GM21737 (cell line): ENCODE measurements around the gene DENND5B.
"Not testable (repeated sequence)": the region's sequence is repeated elsewhere in the genome, so short reads cannot be mapped to it uniquely, and the experiment has no call there.

Experiments used
- ATAC-seq: cut with Tn5 transposase; IDR thresholded peaks from one replicate; pipeline ENCODE4 v1.9.1; 2021; ENCODE audit warnings: mild to moderate bottlenecking, moderate library complexity; ENCODE audit not compliant: unreplicated experiment

DENND5B gene

DNA sequence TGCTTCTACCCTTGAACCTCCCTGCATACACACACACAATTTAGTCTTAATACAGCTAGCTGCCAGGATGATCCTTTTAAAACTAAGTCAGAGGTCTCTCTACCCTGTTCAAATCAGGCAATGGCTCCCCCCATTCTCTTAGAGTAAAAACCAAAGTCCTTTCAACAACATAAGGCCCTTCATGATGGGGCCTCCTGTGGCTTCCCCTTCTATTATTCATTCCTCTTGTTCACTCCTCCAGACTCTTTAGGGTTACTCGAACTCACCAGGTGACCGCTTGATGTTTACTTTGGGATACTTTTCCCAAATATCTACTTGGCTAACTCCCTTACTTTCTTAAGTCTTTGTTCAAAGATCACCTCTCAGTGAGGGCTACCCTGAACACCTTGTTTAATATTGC lies 30.4 kb downstream of the DENND5B start:
- no peak for ATAC-seq

DNA sequence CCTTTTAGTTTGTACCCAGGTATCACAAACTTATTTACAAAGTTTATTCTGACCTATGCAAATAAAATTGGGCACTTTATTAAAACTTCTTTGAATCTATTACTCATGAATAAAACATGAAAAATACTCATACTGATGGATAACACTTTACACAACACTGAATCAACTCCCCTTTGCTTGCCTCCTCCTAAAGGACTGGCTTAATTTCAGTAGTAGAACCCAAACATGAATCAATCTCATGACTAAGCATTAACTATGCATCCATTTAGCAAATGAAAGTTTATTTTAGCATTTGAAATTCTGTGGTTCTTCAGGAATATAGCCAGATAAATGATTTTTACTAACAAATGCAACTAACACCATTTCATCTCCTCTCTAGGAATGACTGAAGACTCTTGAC lies 32.4 kb downstream of the DENND5B start:
- ATAC-seq, result no peak

DNA sequence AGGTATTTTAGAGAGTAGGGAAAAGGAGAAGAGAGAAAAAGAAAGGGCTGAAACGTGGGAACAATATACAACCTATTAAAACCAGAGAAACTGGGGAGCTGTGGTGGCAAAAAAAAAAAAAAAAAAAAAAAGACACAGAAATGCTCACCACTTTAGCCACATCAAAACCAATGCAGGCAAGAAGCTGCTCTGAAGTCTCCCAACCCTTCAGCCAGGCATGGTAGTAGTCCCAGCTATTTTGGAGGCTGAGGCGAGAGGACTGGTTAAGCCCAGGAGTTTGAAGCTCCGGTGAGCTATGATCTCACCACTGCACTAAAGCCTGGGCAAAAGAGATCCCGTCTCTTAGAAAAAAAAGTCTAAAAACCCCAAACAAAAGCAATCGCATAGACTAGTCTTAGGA lies 33.2 kb downstream of the DENND5B start:
- ATAC-seq, result no peak

DNA sequence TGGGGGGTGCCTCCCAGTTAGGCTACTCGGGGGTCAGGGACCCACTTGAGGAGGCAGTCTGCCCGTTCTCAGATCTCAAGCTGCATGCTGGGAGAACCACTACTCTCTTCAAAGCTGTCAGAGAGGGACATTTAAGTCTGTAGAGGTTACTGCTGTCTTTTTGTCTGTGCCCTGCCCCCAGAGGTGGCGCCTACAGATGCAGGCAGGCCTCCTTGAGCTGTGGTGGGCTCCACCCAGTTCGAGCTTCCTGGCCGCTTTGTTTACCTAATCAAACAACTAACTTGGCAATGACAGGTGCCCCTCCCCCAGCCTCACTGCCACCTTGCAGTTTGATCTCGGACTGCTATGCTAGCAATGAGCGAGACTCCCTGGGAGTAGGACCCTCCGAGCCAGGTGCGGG lies 35.5 kb downstream of the DENND5B start:
- not testable (repeated sequence) for ATAC-seq

DNA sequence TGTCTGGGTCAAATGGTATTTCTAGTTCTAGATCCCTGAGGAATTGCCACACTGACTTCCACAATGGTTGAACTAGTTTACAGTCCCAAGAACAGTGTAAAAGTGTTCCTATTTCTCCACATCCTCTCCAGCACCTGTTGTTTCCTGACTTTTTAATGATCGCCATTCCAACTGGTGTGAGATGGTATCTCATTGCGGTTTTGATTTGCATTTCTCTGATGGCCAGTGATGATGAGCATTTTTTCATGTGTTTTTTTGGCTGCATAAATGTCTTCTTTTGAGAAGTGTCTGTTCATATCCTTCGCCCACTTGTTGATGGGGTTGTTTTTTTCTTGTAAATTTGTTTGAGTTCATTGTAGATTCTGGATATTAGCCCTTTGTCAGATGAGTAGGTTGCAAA lies 40.3 kb downstream of the DENND5B start:
- not testable (repeated sequence) for ATAC-seq

DNA sequence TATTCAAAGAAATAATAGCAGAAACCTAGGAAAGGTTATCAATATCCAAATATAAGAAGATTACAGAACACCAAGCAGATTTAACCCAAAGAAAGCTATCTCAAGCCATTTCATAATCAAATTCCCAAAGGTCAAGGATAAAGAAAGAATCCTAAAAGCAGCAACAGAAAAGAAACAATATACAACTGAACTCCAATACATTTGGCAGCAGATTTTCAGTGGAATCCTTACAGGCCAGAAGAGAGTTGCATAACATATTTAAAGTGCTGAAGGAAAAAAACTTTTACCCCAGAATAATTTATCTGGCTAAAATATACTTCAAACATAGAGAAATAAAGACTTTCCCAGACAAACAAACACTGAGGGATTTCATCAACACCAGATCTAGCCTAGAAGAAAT lies 54.3 kb downstream of the DENND5B start:
- ATAC-seq, result no peak

DNA sequence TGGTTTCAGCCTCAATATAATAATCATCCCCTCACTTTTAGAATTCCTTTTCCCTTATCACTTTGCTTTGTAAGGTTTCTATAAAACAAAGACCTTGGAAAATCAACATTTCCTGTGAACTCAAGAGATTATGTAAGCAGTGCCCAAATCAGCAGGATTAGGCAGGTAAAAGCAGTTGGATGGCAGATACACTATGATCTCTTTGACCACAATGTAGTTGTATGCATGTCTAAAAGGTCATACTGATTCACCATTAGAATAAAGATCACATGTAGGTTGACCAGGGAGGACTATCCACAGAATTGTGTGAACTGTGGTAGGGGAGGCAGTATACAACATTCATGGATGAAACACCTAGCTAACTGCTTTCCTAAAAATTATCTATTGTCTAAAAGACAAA lies 57.5 kb downstream of the DENND5B start:
- ATAC-seq, result no peak

DNA sequence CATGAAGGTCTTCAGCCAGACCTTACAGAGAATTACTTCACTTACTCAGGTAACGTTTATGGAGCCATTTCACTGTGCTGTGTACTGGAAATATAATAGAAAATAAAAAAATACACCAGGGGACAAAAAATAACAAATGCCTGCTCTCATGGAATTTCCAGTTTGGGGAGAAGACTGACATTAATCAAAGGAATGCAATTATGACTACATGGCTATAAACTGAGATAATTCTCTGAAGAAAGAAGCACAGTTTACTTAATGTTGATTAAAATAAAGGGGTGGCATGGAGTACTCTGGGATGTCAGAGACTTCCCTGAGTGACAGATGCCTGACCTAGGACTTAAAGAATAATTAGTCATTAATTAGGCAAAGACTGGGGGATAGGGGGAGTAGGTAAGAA lies 59.0 kb downstream of the DENND5B start:
- no peak for ATAC-seq

DNA sequence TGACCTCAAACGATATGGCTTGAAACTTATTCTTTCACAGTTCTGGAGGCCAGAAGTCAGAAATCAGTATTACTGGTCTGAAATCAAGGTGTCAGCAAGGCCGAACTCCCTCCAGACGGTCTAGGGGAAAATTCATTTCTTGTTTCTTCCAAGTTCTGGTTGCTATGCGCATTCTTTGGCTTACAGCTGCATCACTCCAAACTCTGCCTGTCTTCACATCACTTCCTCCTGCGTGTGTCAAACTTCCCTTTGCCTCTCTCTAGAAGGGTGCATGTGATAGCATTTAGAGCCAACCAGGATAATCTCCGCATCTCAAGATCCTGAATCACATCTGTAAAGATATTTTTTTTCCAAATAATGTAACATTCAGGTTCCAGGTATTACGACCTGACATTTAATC lies 62.8 kb downstream of the DENND5B start:
- no peak for ATAC-seq

DNA sequence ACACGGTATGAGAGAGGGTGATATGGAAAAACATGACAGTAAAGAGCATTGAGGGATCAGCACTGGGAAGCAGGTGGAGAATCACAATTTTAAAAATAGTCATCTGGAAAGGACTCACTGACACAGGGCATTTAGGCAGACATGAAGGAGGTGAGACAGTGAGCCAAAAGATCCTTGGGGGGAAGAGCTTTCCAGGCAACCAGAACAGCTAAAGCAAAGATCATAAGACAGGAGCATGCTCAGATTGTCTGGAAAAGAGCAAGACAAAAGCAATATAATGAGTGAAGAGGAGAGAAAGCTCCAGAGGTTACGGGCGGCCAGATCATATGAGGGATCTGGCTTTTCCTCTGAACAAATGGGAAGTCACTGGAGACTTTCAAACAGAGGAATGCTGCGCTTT lies 63.9 kb downstream of the DENND5B start:
- ATAC-seq, result no peak

DNA sequence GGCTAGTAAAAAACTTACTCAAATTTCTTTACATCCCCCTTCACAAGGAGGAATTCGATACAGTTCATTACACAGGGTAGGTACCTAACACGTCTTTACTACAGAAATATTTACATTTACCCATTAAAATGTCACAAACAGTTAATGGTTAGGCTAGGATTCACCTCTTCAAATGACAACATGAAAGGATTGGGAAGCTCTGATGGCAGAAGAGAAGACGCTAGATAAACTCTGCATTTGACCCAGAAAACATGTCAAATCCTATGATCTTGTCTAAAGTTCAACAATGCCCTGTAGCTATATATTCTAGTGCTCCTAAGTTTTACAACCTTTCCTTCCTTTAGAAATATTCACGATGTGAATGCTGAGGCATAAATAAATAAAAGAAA lies 64.8 kb downstream of the DENND5B start:
- ATAC-seq, result no peak

DNA sequence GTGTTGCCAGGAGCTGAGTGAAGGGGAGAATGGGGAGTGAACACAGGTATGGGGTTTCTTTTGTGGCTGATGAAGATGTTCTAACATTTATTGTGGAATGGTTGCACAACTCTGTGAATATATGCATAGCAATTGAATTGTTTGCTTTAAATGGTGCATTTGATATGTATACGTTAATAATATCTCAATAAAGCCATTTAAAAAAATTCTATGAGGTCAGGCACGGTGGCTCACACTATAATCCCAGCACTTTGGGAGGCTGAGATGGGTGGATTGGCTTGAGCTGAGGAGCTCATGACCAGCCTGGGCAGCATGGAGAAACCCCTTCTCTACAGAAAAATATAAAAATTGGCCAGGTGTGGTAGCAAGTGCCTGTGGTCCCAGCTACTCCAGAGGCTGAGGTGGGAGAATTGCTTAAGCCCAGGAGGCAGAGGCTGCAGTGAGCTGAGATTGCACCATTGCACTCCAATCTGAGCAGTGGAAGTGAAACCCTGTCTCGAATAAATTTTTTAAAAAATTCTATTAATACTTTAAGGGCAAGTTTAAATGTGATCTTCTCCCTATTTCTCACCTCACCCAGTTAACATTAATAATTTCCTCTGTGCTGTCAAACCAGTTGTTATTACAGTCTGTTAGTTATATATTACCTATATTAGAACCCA lies 65.3 kb downstream of the DENND5B start:
- ATAC-seq, result no peak

DNA sequence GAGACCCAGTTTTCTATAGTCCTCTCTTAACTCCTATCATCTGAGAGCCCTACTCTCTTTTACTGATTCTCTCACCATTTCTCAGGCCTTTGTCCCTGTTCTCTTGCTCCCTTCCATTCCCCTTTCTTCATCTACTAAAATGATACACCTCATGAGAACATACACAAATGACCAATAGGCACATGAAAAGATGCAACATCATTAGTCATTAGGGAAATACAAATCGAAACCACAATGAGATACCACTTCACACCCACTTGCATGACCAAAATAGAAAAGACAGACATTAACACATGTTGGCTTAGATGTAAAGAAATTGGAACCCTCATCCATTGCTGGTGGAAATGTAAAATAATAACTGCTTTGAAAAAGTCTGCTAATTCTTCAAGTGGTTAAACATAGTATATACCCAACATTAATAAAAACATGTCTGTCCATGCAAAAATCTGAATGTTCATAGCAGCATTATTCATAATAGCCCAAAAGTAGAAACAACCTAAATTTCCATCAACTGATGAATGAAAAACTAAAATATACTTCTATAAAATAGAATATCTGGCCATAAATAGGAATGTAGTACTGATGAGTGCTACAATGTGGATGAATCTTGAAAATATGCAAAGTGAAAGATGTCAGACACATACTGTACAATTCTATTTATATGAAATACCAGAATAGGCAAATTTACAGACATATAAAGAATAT lies 66.0 kb downstream of the DENND5B start:
- peak; percentile 75 for ATAC-seq

DNA sequence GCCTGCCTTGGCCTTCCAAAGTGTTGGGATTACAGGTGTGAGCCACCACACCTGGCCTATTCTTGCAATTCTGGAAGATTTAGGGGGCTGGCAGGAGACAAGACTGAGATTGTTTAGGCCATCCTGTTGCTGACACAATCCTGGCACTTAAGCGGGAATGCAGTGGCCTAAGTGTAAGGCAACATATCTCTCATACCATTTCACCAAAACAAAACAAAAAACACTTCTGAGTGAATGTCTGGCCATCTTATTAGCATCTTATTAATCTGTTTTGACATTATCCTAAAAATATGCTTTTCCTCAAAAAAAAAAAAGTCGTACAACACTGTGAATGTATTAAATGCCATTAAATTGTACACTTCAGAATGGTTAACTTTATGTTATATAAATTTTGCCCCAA lies 67.6 kb downstream of the DENND5B start:
- no peak for ATAC-seq

DNA sequence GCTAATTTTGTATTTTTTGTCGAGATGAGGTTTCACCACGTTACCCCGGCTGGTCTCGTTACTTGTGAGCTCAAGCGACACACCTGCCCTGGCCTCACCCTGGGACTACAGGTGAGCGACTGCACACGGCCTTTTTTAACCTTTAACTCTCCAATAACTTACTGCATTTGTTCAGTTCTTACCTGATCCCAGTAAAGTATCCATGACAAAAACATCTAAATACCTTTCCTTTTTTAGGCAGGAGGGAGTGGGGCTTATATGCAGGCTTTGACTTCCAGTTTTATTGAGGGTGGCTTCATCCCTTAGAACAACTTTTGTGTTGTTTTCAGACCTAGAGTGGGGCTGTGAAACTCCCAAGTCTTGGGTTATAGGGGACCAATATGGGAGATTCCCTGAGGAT lies 68.3 kb downstream of the DENND5B start:
- no peak for ATAC-seq

DNA sequence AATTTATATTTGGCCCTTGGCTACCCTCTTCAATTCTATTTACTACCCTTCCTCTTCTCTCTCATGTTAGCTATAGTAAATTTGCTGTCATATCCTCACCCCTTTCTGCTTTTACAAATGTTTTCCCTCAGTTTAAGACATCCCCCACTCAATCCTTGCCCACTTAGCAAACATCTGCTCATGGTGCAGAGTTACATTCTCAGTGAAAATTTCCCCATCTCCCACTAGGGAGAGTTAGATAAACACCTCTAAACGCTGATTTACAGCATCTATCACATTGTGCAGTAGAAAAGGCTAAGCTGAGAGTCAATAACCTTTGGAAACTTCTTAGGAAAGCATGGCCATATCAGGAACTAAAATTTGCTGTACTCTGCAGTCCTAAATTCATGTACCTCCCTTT lies 69.0 kb downstream of the DENND5B start:
- ATAC-seq, result no peak

DNA sequence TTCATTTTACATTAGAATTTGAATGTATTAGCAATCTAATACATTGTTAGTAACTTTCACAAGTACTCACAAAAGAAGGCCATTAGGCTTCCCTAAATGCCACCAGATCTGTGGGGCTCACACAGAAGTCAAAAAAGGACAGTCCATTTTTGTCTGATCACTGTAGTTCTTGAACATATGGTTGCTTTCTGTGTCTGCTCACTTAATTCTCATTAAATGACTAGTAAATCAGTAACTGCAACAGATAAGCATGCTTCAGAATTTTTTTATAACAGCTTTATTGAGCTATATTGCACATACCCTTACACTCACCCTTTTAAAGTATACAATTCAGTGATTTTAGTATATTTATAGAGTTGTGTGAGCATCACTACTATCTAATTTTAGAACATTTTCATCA lies 71.4 kb downstream of the DENND5B start:
- ATAC-seq, result no peak

DNA sequence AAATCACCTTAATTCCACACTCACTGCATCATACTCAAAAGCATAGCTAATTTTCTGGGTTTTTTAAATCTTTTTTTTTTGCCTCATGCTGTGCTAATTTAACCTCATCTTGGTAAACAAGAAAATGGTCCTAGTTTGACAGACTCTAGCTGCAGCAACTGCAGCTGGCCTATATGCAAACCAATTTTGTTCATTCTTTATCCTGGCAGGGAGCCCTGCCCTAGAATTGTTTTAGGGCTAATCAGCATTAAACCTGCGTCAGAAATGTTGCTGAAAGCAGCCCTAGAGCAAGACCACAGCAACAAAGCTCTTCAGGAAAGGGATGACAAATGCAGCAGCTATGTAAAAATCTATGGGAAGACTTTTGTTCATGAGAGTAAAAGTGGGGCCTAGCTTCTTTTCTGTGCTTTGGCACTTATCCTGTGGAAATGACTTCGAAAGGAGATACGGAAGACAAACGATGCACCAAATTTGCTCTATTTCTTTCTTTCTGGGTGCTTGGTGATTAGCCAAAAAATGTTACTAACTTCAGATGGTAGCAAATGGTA lies 72.2 kb downstream of the DENND5B start:
- ATAC-seq, result no peak

DNA sequence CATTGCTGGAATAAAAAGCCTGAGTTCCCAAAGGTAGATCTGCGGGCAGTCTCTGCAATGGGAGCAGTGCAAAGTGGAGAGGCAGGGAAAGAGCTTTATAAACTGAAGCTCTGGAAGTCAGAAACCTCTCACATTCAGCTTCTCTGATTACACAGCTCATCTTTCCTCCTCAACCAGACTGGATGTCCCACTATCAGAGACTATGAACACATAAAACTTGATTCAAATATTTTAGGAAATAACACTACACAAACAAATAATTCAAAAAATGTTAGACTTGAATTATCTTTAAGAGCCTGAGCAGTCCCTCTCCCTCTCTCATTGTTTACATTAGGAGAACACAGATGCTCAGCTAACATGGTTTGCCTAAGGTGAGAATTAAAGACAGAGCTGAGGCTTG lies 72.9 kb downstream of the DENND5B start:
- no peak for ATAC-seq

DNA sequence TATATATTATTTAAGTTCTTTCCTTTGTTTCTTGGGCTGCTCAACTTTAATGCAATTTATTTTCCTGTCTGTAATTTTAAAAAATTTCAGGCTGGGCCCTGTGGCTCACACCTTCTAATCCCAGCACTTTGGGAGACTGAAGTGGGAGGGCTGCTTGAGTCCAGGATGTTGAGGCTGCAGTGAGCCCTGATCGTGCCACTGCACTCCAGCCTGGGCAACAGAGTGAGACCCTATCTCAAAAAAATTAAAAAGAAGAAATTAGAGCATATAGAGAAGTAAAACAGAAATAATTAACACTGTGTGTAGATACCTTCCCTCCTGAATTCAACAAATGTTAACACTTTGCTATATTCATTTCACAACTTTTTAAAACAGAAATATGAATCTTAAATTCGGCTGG lies 74.2 kb downstream of the DENND5B start:
- no peak for ATAC-seq

DNA sequence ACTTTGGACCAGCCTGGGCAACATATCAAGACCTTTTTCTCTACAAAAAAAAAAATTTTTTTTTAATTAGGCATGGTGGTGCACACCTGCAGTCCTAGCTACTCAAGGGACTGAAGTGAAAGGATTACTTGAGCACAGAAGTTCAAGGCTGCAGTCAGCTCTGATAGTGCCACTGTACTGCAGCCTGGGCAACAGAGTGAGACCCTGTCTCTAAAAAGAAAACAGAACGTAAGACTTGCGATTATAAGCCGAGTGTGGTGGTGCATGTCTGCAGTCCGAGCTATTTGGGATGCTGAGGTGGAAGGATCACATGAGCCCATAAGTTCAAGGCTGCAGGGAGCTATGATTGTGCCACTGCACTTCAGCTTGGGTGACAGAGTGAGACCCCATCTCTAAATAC lies 76.0 kb downstream of the DENND5B start:
- no peak for ATAC-seq

DNA sequence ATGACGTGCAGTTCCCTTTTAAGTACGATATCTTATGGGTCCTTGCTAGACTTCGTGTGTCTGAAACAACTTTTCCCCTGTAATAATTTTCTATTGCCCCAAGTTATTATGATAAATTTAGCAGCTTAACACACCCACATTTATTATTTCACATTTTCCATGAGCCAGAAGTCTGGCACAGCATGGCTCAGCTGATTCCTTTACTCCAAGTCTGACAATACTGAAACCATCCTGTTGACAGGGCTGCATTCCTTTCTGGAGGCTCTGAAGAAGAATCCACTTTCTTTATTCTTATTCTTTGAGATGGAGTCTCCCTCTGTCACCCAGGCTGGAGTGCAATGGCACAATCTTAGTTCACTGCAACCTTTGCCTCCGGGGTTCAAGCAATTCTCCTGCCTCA lies 80.9 kb downstream of the DENND5B start:
- no peak for ATAC-seq
